A673 (cell line): ENCODE measurements around the gene PRR33. TPM values are rescaled to one million over a fixed set of nuclear protein-coding genes. Genes with fewer than 3 reads are reported as not detected.
"Not testable (repeated sequence)": the region's sequence is repeated elsewhere in the genome, so short reads cannot be mapped to it uniquely, and the experiment has no call there.

Source experiments
- BruUV-seq: library from RNA; stranded (reverse); fragments of 400-500 nt; replicated peaks from 2 replicates; lab custom pipeline; 2021; lab: Mats Ljungman, UMichigan
- CTCF ChIA-PET: fragments of 300-600 bp; sonication (Branson Sonifier 250); formaldehyde crosslinking; loops from one replicate; lab custom pipeline; 2022; ENCODE audit warnings: antibody characterized with exemption; lab: Charles Lee
- POLR2A ChIA-PET: fragments of 300-600 bp; sonication (Branson Sonifier 250); formaldehyde crosslinking; loops from one replicate; lab custom pipeline; 2022; ENCODE audit warnings: antibody characterized with exemption; ENCODE audit not compliant: low non-redundant PET; lab: Charles Lee
- DNase-seq: peaks from one replicate; pipeline ENCODE4 v3.0.0-alpha.2; 2015; ENCODE audit warnings: low spot score
- H3K27ac ChIP-seq: fragments of 200-600 bp; sonication (generic); 2 replicates; pipeline ENCODE4 v1.5.1; 2016; ENCODE audit warnings: mixed run types, low read depth, mild to moderate bottlenecking, mixed read lengths, antibody characterized with exemption, low read length; ENCODE audit not compliant: poor library complexity, severe bottlenecking
- H3K27me3 ChIP-seq: fragments of 200-600 bp; sonication (generic); replicated peaks from 2 replicates; pipeline ENCODE4 v1.6.1; 2017; ENCODE audit warnings: mixed run types, low read depth, mild to moderate bottlenecking, mixed read lengths, antibody characterized with exemption, low read length; ENCODE audit not compliant: insufficient read depth, poor library complexity
- H3K36me3 ChIP-seq: fragments of 200-600 bp; sonication (generic); 2 replicates; pipeline ENCODE4 v1.6.1; 2016; ENCODE audit warnings: mixed run types, mild to moderate bottlenecking, mixed read lengths, antibody characterized with exemption, low read length; ENCODE audit not compliant: insufficient read depth, poor library complexity, severe bottlenecking
- H3K4me1 ChIP-seq: fragments of 200-600 bp; sonication (generic); 2 replicates; pipeline ENCODE4 v1.6.1; 2017; ENCODE audit warnings: mixed run types, mild to moderate bottlenecking, mixed read lengths, antibody characterized with exemption, low read length; ENCODE audit not compliant: insufficient read depth, poor library complexity, severe bottlenecking
- H3K4me3 ChIP-seq: fragments of 200-600 bp; sonication (generic); 2 replicates; pipeline ENCODE4 v1.5.1; 2016; ENCODE audit warnings: low read depth, mixed run types, mild to moderate bottlenecking, mixed read lengths, low read length; ENCODE audit not compliant: poor library complexity, severe bottlenecking
- H3K9me3 ChIP-seq: fragments of 200-600 bp; sonication (generic); 2 replicates; pipeline ENCODE4 v1.6.1; 2016; ENCODE audit warnings: mixed run types, low read depth, mild to moderate bottlenecking, mixed read lengths, antibody characterized with exemption, low read length; ENCODE audit not compliant: poor library complexity, severe bottlenecking
- CTCF ChIP-seq: fragments of 300-800, 200-600 bp; sonication (generic); conservative IDR thresholded peaks from 2 replicates; pipeline ENCODE4 v1.5.1; 2017; ENCODE audit warnings: low read depth, mild to moderate bottlenecking, antibody characterized with exemption, low read length, moderate library complexity, mixed read lengths
- EZH2 ChIP-seq: fragments of 200-600 bp; sonication (generic); IDR thresholded peaks from 2 replicates; pipeline ENCODE4 v1.6.1; 2017; ENCODE audit warnings: borderline replicate concordance, low read depth, mild to moderate bottlenecking, mixed read lengths, antibody characterized with exemption, low read length; ENCODE audit not compliant: poor library complexity, severe bottlenecking
- intact Hi-C: fragments of 100-400 bp; cut with micrococcal nuclease; formaldehyde crosslinking; loops from one replicate; pipeline ENCODE4 v1.10.0; 2022; ENCODE audit not compliant: unreplicated experiment
- total RNA-seq: library from RNA; stranded (reverse); gene quantifications from 2 replicates; pipeline ENCODE4 v1.2.3, GENCODE V29; 2021

The PRR33 gene
- total RNA-seq, 1 experiment from 2014 or later = not detected

GRCh38 chr11:1876361-1877063 is 15.2 kb downstream of the PRR33 start:
- Histone ChIP-seq H3K9me3 (no peaks in the 10 kb centered on the region), H3K4me3 (no peak overlapping the region), H3K36me3 (no peaks in the 10 kb centered on the region), H3K4me1 (no peaks in the 10 kb centered on the region), H3K27ac (no peak overlapping the region), H3K27me3 (peaks cover 32% of the 10 kb centered on the region)
- intact Hi-C loops = no loop called here
- POLR2A ChIA-PET = no interaction called here
- TF ChIP-seq CTCF (peak; percentile 61), EZH2 (no peak)
- peak; percentile 31 for DNase-seq
- BruUV-seq = no TSS peak
- CTCF ChIA-PET = interaction anchor here (0.9 to 1.0 kb wide), 2 partner anchors 274 to 275 kb away, joined by 4 to 5 read pairs; no protein-coding TSS in a partner anchor

GRCh38 chr11:1875851-1876301 is 15.8 kb downstream of the PRR33 start:
- H3K4me1 ChIP-seq, DNase-seq, intact Hi-C loops, H3K4me3 ChIP-seq, H3K9me3 ChIP-seq, POLR2A ChIA-PET, H3K36me3 ChIP-seq, BruUV-seq, H3K27ac ChIP-seq: not testable (repeated sequence)
- CTCF ChIA-PET = interaction anchor here (0.9 kb wide), 1 partner anchor 274 kb away, joined by 4 read pairs; no protein-coding TSS in a partner anchor
- peaks cover 39% of the 10 kb centered on the region for H3K27me3 ChIP-seq

- Histone ChIP-seq H3K9me3 (no peaks in the 10 kb centered on the region), H3K4me1 (no peaks in the 10 kb centered on the region), H3K36me3 (no peaks in the 10 kb centered on the region), H3K27ac (no peak overlapping the region), H3K27me3 (peaks cover 45% of the 10 kb centered on the region), H3K4me3 (no peak overlapping the region)
- DNase-seq = no peak
- no peak for TF ChIP-seq CTCF
- TF ChIP-seq EZH2 = no peak
- ChIA-PET POLR2A (no interaction called here), CTCF (no interaction called here)
- intact Hi-C loops = no loop called here
- BruUV-seq = no TSS peak
These were observed 16.4 kb downstream of the PRR33 start for GRCh38 chr11:1875093-1875850.
